ENCODE measurements around the gene PDE10A.

Gene PDE10A

DNA sequence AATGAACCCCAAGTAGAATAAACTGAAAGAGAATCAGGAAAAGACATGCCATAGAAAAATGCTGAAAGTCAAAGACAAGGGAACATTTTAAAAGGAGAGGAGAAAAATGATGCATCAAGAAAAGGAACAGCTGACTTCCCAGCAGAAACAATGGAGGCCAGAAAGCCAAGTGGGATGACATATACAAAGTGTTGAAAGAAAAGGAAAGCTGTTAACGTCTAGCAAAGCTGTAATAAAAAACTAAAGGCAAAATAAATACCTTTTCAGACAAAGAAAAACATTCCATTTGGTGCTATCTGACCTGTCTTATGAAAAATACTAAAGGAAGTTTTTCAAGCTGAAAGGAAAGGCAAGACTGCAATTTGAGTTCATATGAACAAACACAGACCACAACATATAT lies 34.1 kb upstream of the PDE10A start:
- DNase-seq (ENCODE audit: low read depth in 1 of 2, low spot score in 1 of 2): no peak
- H3K27ac ChIP-seq (replicated peaks): no peak overlapping the region
- H3K4me3 ChIP-seq (replicated peaks; ENCODE audit: insufficient read depth, low read length): no peak overlapping the region
- TF ChIP-seq, protein P1, sequence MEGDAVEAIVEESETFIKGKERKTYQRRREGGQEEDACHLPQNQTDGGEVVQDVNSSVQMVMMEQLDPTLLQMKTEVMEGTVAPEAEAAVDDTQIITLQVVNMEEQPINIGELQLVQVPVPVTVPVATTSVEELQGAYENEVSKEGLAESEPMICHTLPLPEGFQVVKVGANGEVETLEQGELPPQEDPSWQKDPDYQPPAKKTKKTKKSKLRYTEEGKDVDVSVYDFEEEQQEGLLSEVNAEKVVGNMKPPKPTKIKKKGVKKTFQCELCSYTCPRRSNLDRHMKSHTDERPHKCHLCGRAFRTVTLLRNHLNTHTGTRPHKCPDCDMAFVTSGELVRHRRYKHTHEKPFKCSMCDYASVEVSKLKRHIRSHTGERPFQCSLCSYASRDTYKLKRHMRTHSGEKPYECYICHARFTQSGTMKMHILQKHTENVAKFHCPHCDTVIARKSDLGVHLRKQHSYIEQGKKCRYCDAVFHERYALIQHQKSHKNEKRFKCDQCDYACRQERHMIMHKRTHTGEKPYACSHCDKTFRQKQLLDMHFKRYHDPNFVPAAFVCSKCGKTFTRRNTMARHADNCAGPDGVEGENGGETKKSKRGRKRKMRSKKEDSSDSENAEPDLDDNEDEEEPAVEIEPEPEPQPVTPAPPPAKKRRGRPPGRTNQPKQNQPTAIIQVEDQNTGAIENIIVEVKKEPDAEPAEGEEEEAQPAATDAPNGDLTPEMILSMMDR (IDR thresholded peaks at IDR 0.05; ENCODE audit: insufficient read depth, low read length): no peak
- TF ChIP-seq SPI1 (IDR thresholded peaks at IDR 0.05; ENCODE audit: borderline replicate concordance, low read depth) (no peak), POLR2AphosphoS5 (IDR thresholded peaks at IDR 0.05; ENCODE audit: low read depth) (no peak), GABPA (IDR thresholded peaks at IDR 0.05; ENCODE audit: low read depth) (no peak), REST (IDR thresholded peaks at IDR 0.05; ENCODE audit: insufficient replicate concordance, low read depth) (no peak)
- H3K27me3 ChIP-seq (ENCODE audit: insufficient read depth, poor library complexity, severe bottlenecking): peaks cover 2% of the 10 kb centered on the region

DNA sequence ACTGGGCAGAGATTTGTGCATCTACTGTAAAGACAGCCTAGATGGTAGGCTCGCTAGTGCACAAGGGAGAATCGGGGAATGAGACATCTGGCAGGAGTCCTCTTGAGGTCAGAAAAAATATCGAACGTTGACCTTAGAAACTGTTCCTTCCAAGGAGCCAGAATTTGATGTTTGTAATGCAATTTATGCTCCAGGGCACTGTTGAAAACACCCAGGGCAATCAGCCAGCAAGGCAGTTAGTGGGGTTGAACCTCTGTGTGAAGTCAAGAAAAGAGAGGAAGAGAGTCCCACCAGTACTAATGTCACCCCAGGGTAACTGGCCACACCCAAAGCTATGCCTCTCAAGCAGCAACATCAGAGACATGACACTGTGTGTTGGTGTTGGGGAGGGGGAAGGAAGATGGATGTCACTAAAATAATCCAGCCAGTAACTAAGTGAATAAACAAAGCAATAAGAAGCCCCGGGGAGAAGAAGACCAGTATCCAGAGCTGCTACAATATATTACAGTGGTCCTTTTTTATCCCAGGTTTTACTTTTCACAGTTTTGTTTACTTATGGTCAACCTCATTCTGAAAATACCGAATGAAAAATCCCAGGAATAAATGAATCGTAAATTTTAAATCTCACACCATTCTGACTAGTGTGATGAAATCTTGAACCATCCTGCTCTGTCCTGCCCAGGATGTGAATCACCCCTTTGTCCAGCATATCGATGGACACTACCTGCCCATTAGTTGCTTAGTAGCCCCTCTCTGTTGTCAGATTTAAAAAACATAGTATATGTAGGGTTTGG lies 32.9 kb upstream of the PDE10A start:
- H3K4me3 ChIP-seq (replicated peaks; ENCODE audit: insufficient read depth, low read length): no peak overlapping the region
- H3K27ac ChIP-seq (replicated peaks): no peak overlapping the region
- peaks cover 2% of the 10 kb centered on the region for H3K27me3 ChIP-seq (ENCODE audit: insufficient read depth, poor library complexity, severe bottlenecking)
- no peak for DNase-seq (ENCODE audit: low read depth in 1 of 2, low spot score in 1 of 2)
- TF ChIP-seq REST (IDR thresholded peaks at IDR 0.05; ENCODE audit: insufficient replicate concordance, low read depth) (no peak), POLR2AphosphoS5 (IDR thresholded peaks at IDR 0.05; ENCODE audit: low read depth) (no peak), SPI1 (IDR thresholded peaks at IDR 0.05; ENCODE audit: borderline replicate concordance, low read depth) (no peak), GABPA (IDR thresholded peaks at IDR 0.05; ENCODE audit: low read depth) (no peak)
- TF ChIP-seq, protein P1 (IDR thresholded peaks at IDR 0.05; ENCODE audit: insufficient read depth, low read length): no peak

DNA sequence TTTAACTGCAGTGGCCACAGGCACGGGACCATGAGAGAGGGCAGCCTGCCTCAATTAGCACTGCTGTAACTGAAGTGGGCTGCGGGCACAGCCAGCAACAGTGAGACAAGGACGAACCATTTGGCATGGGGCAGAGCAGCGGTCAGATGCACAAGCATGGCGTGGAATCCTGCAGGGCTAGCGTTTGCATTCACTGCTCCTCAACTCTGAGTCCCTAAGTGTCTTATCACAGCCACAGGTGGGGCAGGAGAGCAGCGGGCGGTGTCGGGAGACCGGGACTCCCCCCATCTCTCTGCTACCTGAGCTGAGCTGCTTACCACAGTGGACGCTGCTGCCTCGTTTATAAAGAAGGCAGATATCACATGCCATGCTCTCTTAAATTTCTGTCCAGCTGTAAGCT lies 31.3 kb upstream of the PDE10A start:
- H3K27ac ChIP-seq (replicated peaks): no peak overlapping the region
- no peak overlapping the region for H3K4me3 ChIP-seq (replicated peaks; ENCODE audit: insufficient read depth, low read length)
- peaks cover 2% of the 10 kb centered on the region for H3K27me3 ChIP-seq (ENCODE audit: insufficient read depth, poor library complexity, severe bottlenecking)
- DNase-seq (ENCODE audit: low read depth in 1 of 2, low spot score in 1 of 2): no peak
- TF ChIP-seq, protein P1 (IDR thresholded peaks at IDR 0.05; ENCODE audit: insufficient read depth, low read length): no peak
- no peak for TF ChIP-seq REST (IDR thresholded peaks at IDR 0.05; ENCODE audit: insufficient replicate concordance, low read depth)
- no peak for TF ChIP-seq POLR2AphosphoS5 (IDR thresholded peaks at IDR 0.05; ENCODE audit: low read depth)
- TF ChIP-seq GABPA (IDR thresholded peaks at IDR 0.05; ENCODE audit: low read depth): no peak
- TF ChIP-seq SPI1 (IDR thresholded peaks at IDR 0.05; ENCODE audit: borderline replicate concordance, low read depth): no peak

Data from HL-60 (cell line).